A172 (cell line): ENCODE measurements around the gene MASP2. TPM values are rescaled to one million over a fixed set of nuclear protein-coding genes. Genes with fewer than 3 reads are reported as not detected.
"Not testable (repeated sequence)": the region's sequence is repeated elsewhere in the genome, so short reads cannot be mapped to it uniquely, and the experiment has no call there.

Experiments used
- DNase-seq: peaks from one replicate; pipeline ENCODE4 v3.0.0-alpha.2; 2015; ENCODE audit warnings: low spot score
- total RNA-seq: library from RNA; depleted of rRNA; stranded (reverse); fragments of >200 nt; shearing (Covaris generic); gene quantifications from 2 replicates; pipeline ENCODE4 v1.2.3, GENCODE V29; 2014; rRNA removed

The MASP2 gene
- total RNA-seq: 0.43 TPM in 1 of 2 replicates, not detected in the other

- no peak for DNase-seq
Measured at GRCh38 chr1:11046625-11047365, at the start of gene MASP2. TSS of gene MASP2 (minus strand) at chr1:11047239. CDS start at chr1:11047207, 32 bp downstream.

- DNase-seq: not testable (repeated sequence)
Measured at GRCh38 chr1:11083784-11084183, 36.7 kb upstream of the MASP2 start.

GRCh38 chr1:11080931-11081330 is 33.9 kb upstream of the MASP2 start:
- DNase-seq: no peak

- DNase-seq: peak; percentile 51
Measured at GRCh38 chr1:11078631-11079030, 31.6 kb upstream of the MASP2 start.

GRCh38 chr1:11073398-11073797 is 26.4 kb upstream of the MASP2 start:
- DNase-seq: not testable (repeated sequence)

- no peak for DNase-seq
Measured at GRCh38 chr1:11072216-11072917, 25.3 kb upstream of the MASP2 start.

- DNase-seq: no peak
Measured at GRCh38 chr1:11071463-11072215, 24.6 kb upstream of the MASP2 start.

- DNase-seq: no peak
Measured at GRCh38 chr1:11070876-11071275, 23.8 kb upstream of the MASP2 start.

GRCh38 chr1:11068600-11069473 is 21.8 kb upstream of the MASP2 start:
- no peak for DNase-seq

- no peak for DNase-seq
Measured at GRCh38 chr1:11067716-11068599, 20.9 kb upstream of the MASP2 start.

GRCh38 chr1:11065796-11066195 is 18.8 kb upstream of the MASP2 start:
- DNase-seq: no peak

GRCh38 chr1:11064942-11065341 is 17.9 kb upstream of the MASP2 start:
- DNase-seq: no peak

GRCh38 chr1:11063937-11064537 is 17.0 kb upstream of the MASP2 start:
- peak; percentile 16 for DNase-seq

GRCh38 chr1:11062965-11063401 is 15.9 kb upstream of the MASP2 start:
- peak; percentile 82 for DNase-seq

GRCh38 chr1:11061652-11062365 is 14.8 kb upstream of the MASP2 start:
- no peak for DNase-seq

GRCh38 chr1:11059968-11060830 is 13.2 kb upstream of the MASP2 start, which contains the start of gene SRM:
TSS of gene SRM (minus strand) at chr1:11060018. CDS start at chr1:11059943, 75 bp downstream.
- peak; percentile 46 for DNase-seq

GRCh38 chr1:11059155-11059967 is 12.3 kb upstream of the MASP2 start:
- no peak for DNase-seq
